Hematopoietic multipotent progenitor cell treated with erythropoietin and hydrocortisone succinate and interleukin-3 and kit ligand, for 6 days (in vitro differentiated cells): ENCODE results near the gene OVCA2.
"Not testable (repeated sequence)": the region's sequence is repeated elsewhere in the genome, so short reads cannot be mapped to it uniquely, and the experiment has no call there.

Experiments used
- DNase-seq: peaks from one replicate; pipeline ENCODE4 v3.0.0-alpha.2; 2015

OVCA2 gene

GRCh38 chr17:2041561-2042389, at the start of gene OVCA2:
OVCA2 (plus strand) TSS chr17:2042022; CDS start chr17:2042048, 26 bp downstream.
- DNase-seq: peak; percentile 98

- DNase-seq: no peak
These were observed 49.3 kb upstream of the OVCA2 start for GRCh38 chr17:1992541-1992940.

GRCh38 chr17:1994707-1995106, 47.1 kb upstream of the OVCA2 start:
- DNase-seq: no peak

GRCh38 chr17:1995321-1995892, 46.4 kb upstream of the OVCA2 start:
- DNase-seq: no peak

GRCh38 chr17:1995907-1996799, 45.7 kb upstream of the OVCA2 start:
- no peak for DNase-seq

GRCh38 chr17:1996800-1997288, 45.0 kb upstream of the OVCA2 start:
- DNase-seq: no peak

GRCh38 chr17:1997289-1997926, 44.4 kb upstream of the OVCA2 start:
- no peak for DNase-seq

GRCh38 chr17:1997927-1998742, 43.7 kb upstream of the OVCA2 start:
- no peak for DNase-seq

- DNase-seq: no peak
These were observed 42.1 kb upstream of the OVCA2 start for GRCh38 chr17:1999557-2000251.

- DNase-seq: no peak
These were observed 39.0 kb upstream of the OVCA2 start for GRCh38 chr17:2002767-2003329.

- DNase-seq: no peak
These were observed 38.3 kb upstream of the OVCA2 start for GRCh38 chr17:2003525-2003924.

GRCh38 chr17:2004435-2004952, 37.3 kb upstream of the OVCA2 start:
- no peak for DNase-seq

- DNase-seq: no peak
These were observed 33.3 kb upstream of the OVCA2 start for GRCh38 chr17:2008332-2009126.

GRCh38 chr17:2009737-2010136, 32.1 kb upstream of the OVCA2 start:
- no peak for DNase-seq

- DNase-seq: peak; percentile 11
These were observed 30.1 kb upstream of the OVCA2 start for GRCh38 chr17:2011411-2012371.

GRCh38 chr17:2012499-2012898, 29.3 kb upstream of the OVCA2 start:
- DNase-seq: no peak

GRCh38 chr17:2013220-2013993, 28.4 kb upstream of the OVCA2 start:
- not testable (repeated sequence) for DNase-seq

GRCh38 chr17:2013994-2014317, 27.9 kb upstream of the OVCA2 start:
- DNase-seq: no peak
